ENCODE measurements around the gene TMEM9. TPM values are rescaled to one million over a fixed set of nuclear protein-coding genes. Genes with fewer than 3 reads are reported as not detected.

Gene TMEM9
- polyA plus RNA-seq, 3 donors: 13.6 to 43.6 (median 22.4) TPM

- H3K4me1 ChIP-seq (ENCODE audit: control insufficient read depth in 1 of 2, insufficient read depth in 2 of 2, low read length in 2 of 2): no peaks in the 10 kb centered on the region
- WGBS (ENCODE audit: insufficient coverage): no CpG with 5 or more reads among the region's 1 CpG
- H3K79me2 ChIP-seq (ENCODE audit: insufficient read depth, low read length): no peaks in the 10 kb centered on the region
- H3K27ac Mint-ChIP-seq: no peak overlapping the region
- intact Hi-C loops (cut with micrococcal nuclease): no loop called here
- no peaks in the 10 kb centered on the region for H3K36me3 Mint-ChIP-seq
- H4K20me1 ChIP-seq (ENCODE audit: insufficient read depth, low read length): no peaks in the 10 kb centered on the region
- H3K36me3 ChIP-seq (replicated peaks in 1 of 2; ENCODE audit: control insufficient read depth in 1 of 2, insufficient read depth in 2 of 2, low read length in 2 of 2): no peaks in the 10 kb centered on the region
- no peaks in the 10 kb centered on the region for H3K27me3 ChIP-seq (ENCODE audit: control insufficient read depth in 2 of 2, insufficient read depth in 2 of 2, low read length in 2 of 2)
- H3K4me3 Mint-ChIP-seq: no peak overlapping the region
- no peaks in the 10 kb centered on the region for H3K9me3 ChIP-seq (replicated peaks in 1 of 2; ENCODE audit: control insufficient read depth in 1 of 2, insufficient read depth in 1 of 2, low read length in 2 of 2)
- no peaks in the 10 kb centered on the region for H3K9me3 Mint-ChIP-seq
- H3K27ac ChIP-seq (ENCODE audit: low read depth in 1 of 2, low read length in 2 of 2): no peak overlapping the region
- no peak overlapping the region for H3K4me3 ChIP-seq (replicated peaks in 1 of 3; ENCODE audit: low read depth in 2 of 3, low read length in 3 of 3)
- no peak overlapping the region for H3K4me2 ChIP-seq (replicated peaks; ENCODE audit: extremely low read depth, low read length, poor library complexity, severe bottlenecking)
- DNase-seq: no peak
- peaks cover 1 to 8% (median 4%) of the 10 kb centered on the region in 3 donors for H3K27me3 Mint-ChIP-seq (ENCODE audit: low read depth in 3 of 3)
- no peaks in the 10 kb centered on the region for H3K4me1 Mint-ChIP-seq
- no peak overlapping the region for H2AFZ ChIP-seq (ENCODE audit: insufficient read depth, low read depth, low read length, poor library complexity, severe bottlenecking)
- H3K9ac ChIP-seq (ENCODE audit: insufficient read depth, low read length, poor library complexity, severe bottlenecking): no peak overlapping the region
- TF ChIP-seq CTCF (IDR thresholded peaks at IDR 0.05): no peak
Observed at GRCh38 chr1:201104141-201104540, 50.1 kb downstream of the TMEM9 start.

GRCh38 chr1:201103666-201104065, 50.6 kb downstream of the TMEM9 start:
- TF ChIP-seq CTCF (IDR thresholded peaks at IDR 0.05): no peak
- no peak overlapping the region for H3K27ac Mint-ChIP-seq
- no peak overlapping the region for H3K4me2 ChIP-seq (replicated peaks; ENCODE audit: extremely low read depth, low read length, poor library complexity, severe bottlenecking)
- H3K27me3 ChIP-seq (ENCODE audit: control insufficient read depth in 2 of 2, insufficient read depth in 2 of 2, low read length in 2 of 2): no peaks in the 10 kb centered on the region
- H3K36me3 Mint-ChIP-seq: no peaks in the 10 kb centered on the region
- no peaks in the 10 kb centered on the region for H3K36me3 ChIP-seq (replicated peaks in 1 of 2; ENCODE audit: control insufficient read depth in 1 of 2, insufficient read depth in 2 of 2, low read length in 2 of 2)
- H3K27ac ChIP-seq (ENCODE audit: low read depth in 1 of 2, low read length in 2 of 2): no peak overlapping the region
- H3K4me3 Mint-ChIP-seq: no peak overlapping the region
- peaks cover 1 to 6% (median 4%) of the 10 kb centered on the region in 3 donors for H3K27me3 Mint-ChIP-seq (ENCODE audit: low read depth in 3 of 3)
- no peaks in the 10 kb centered on the region for H3K9me3 ChIP-seq (replicated peaks in 1 of 2; ENCODE audit: control insufficient read depth in 1 of 2, insufficient read depth in 1 of 2, low read length in 2 of 2)
- no peak overlapping the region for H2AFZ ChIP-seq (ENCODE audit: insufficient read depth, low read depth, low read length, poor library complexity, severe bottlenecking)
- H4K20me1 ChIP-seq (ENCODE audit: insufficient read depth, low read length): no peaks in the 10 kb centered on the region
- H3K4me1 Mint-ChIP-seq: no peaks in the 10 kb centered on the region
- no peaks in the 10 kb centered on the region for H3K4me1 ChIP-seq (ENCODE audit: control insufficient read depth in 1 of 2, insufficient read depth in 2 of 2, low read length in 2 of 2)
- intact Hi-C loops (cut with micrococcal nuclease): no loop called here
- no peaks in the 10 kb centered on the region for H3K79me2 ChIP-seq (ENCODE audit: insufficient read depth, low read length)
- DNase-seq: no peak
- no peaks in the 10 kb centered on the region for H3K9me3 Mint-ChIP-seq
- WGBS (ENCODE audit: insufficient coverage): 97% methylated on average over 8 of the region's 9 CpGs
- no peak overlapping the region for H3K4me3 ChIP-seq (replicated peaks in 1 of 3; ENCODE audit: low read depth in 2 of 3, low read length in 3 of 3)
- H3K9ac ChIP-seq (ENCODE audit: insufficient read depth, low read length, poor library complexity, severe bottlenecking): no peak overlapping the region
